Measurements from ENCODE around the gene CXCR3.

GRCh38 chrX:71573590-71573989, 44.7 kb downstream of the CXCR3 start:
- TF ChIP-seq POLR2AphosphoS5 (IDR thresholded peaks at IDR 0.05) (no peak), POLR2A (IDR thresholded peaks at IDR 0.05) (no peak), CTCF (IDR thresholded peaks at IDR 0.05) (no peak), EP300 (IDR thresholded peaks at IDR 0.05; ENCODE audit: low read depth) (no peak)

Data from transverse colon (tissue), 4 donors.